Gastroesophageal sphincter (tissue), 4 donors: ENCODE data around the gene MFNG. TPM values are rescaled to one million over a fixed set of nuclear protein-coding genes. Genes with fewer than 3 reads are reported as not detected.

Experiments used
- ATAC-seq: fragments of 150-250 bp; one replicate; pipeline ENCODE4 v1.9.1; 2016; ENCODE audit warnings: mild to moderate bottlenecking, moderate library complexity
- H3K27ac ChIP-seq, 4 donors: fragments of 200-600 bp; sonication (generic) in 3 of 4; 1 replicate in 3 of 4; 2 replicates in 1 of 4; pipeline ENCODE4 v1.5.1; 2016 to 2019
- H3K27me3 ChIP-seq: fragments of 200-600 bp; sonication (generic); one replicate; pipeline ENCODE4 v1.5.1; 2019
- H3K36me3 ChIP-seq, 2 donors: fragments of 200-600 bp; sonication (generic); one replicate each; pipeline ENCODE4 v1.5.1; 2019; ENCODE audit warnings: control low read depth in 1 of 2
- H3K4me1 ChIP-seq, 3 donors: fragments of 200-600 bp; sonication (generic); 1 replicate in 2 of 3; 2 replicates in 1 of 3; pipeline ENCODE4 v1.5.1; 2016 to 2019; ENCODE audit warnings: control low read depth in 2 of 3
- H3K4me3 ChIP-seq, 2 donors: fragments of 200-600 bp; sonication (generic); one replicate each; pipeline ENCODE4 v1.5.1; 2019; ENCODE audit warnings: mild to moderate bottlenecking in 1 of 2, moderate library complexity in 1 of 2
- H3K9me3 ChIP-seq, 3 donors: fragments of 200-600 bp; sonication (generic); one replicate each; pipeline ENCODE4 v1.5.1; 2017 to 2019; ENCODE audit warnings: control low read depth in 2 of 3
- CTCF ChIP-seq, 4 experiments: fragments of 200-600 bp in 2 of 4; fragments of 450-650 bp in 2 of 4; sonication (generic) in 1 of 4; IDR thresholded peaks; one replicate each; pipeline ENCODE4 v1.5.1; 2017 to 2019; ENCODE audit warnings: antibody characterized with exemption in 4 of 4, mild to moderate bottlenecking in 2 of 4, moderate library complexity in 2 of 4
- EP300 ChIP-seq: sonication (generic); formaldehyde crosslinking; IDR thresholded peaks from one replicate; pipeline ENCODE4 v1.6.1; 2017; ENCODE audit warnings: antibody characterized with exemption, mild to moderate bottlenecking
- POLR2A ChIP-seq, 2 donors: fragments of 450-650 bp; IDR thresholded peaks; one replicate each; pipeline ENCODE4 v1.6.1; 2017; ENCODE audit warnings: antibody characterized with exemption in 2 of 2, mild to moderate bottlenecking in 2 of 2, moderate library complexity in 1 of 2
- POLR2AphosphoS5 ChIP-seq: sonication (generic); formaldehyde crosslinking; IDR thresholded peaks from one replicate; pipeline ENCODE4 v1.6.1; 2017; ENCODE audit warnings: antibody characterized with exemption
- WGBS, 2 donors: methylation state at CpG; one replicate each; pipeline ENCODE4 v1.1.5; 2018; ENCODE audit warnings: low coverage in 1 of 2; 5-methylcytosine and 5-hydroxymethylcytosine counted together
- total RNA-seq, 4 donors: library from RNA; depleted of rRNA; stranded (reverse); fragments of >200 nt; gene quantifications; one replicate each; pipeline ENCODE4 v1.1.0, GENCODE V29; 2016

The MFNG gene
- total RNA-seq, 4 donors from 2014 or later: 6.4 to 14.6 (median 12.1) TPM

- Histone ChIP-seq H3K4me1 (peaks cover 0 to 25% (median 4%) of the 10 kb centered on the region in 3 donors), H3K36me3 (peaks cover 0 to 7% of the 10 kb centered on the region in 2 donors), H3K27me3 (peaks cover 89% of the 10 kb centered on the region), H3K4me3 (no peak overlapping the region), H3K9me3 (no peaks in the 10 kb centered on the region), H3K27ac (no peak overlapping the region)
- TF ChIP-seq CTCF (IDR thresholded peaks at IDR 0.05) (no peak), EP300 (no peak), POLR2A (IDR thresholded peaks at IDR 0.05) (no peak), POLR2AphosphoS5 (no peak)
- no peak for ATAC-seq
- 62 to 81% methylated on average over 3 to 6 of the region's 12 CpGs for WGBS, 2 donors
Observed at GRCh38 chr22:37481347-37481907, 4.8 kb downstream of the MFNG start.

- Histone ChIP-seq H3K9me3 (no peaks in the 10 kb centered on the region), H3K27ac (no peak overlapping the region), H3K4me1 (peaks cover 0 to 18% (median 0%) of the 10 kb centered on the region in 3 donors), H3K36me3 (peaks cover 0 to 7% of the 10 kb centered on the region in 2 donors), H3K27me3 (peaks cover 89% of the 10 kb centered on the region), H3K4me3 (no peak overlapping the region)
- TF ChIP-seq EP300 (no peak), POLR2AphosphoS5 (no peak), CTCF (IDR thresholded peaks at IDR 0.05) (no peak), POLR2A (IDR thresholded peaks at IDR 0.05) (no peak)
- WGBS, 2 donors: 75 to 82% methylated on average over 2 to 11 of the region's 17 CpGs
- no peak for ATAC-seq
Observed at GRCh38 chr22:37480387-37481346, 5.5 kb downstream of the MFNG start.

GRCh38 chr22:37479196-37479595 lies 7.0 kb downstream of the MFNG start:
- Histone ChIP-seq H3K4me1 (peaks cover 0 to 15% (median 0%) of the 10 kb centered on the region in 3 donors), H3K36me3 (peaks cover 0 to 7% of the 10 kb centered on the region in 2 donors), H3K9me3 (no peaks in the 10 kb centered on the region), H3K27me3 (peaks cover 89% of the 10 kb centered on the region), H3K4me3 (no peak overlapping the region), H3K27ac (no peak overlapping the region)
- 62% methylated on average over 5 of the region's 15 CpGs; no CpG with 5 or more reads in 1 of the 2 donors for WGBS, 2 donors
- no peak for TF ChIP-seq EP300
- TF ChIP-seq POLR2AphosphoS5: no peak
- TF ChIP-seq POLR2A (IDR thresholded peaks at IDR 0.05): no peak
- TF ChIP-seq CTCF (IDR thresholded peaks at IDR 0.05): no peak
- no peak for ATAC-seq

- no peak overlapping the region for H3K4me3 ChIP-seq
- H3K4me1 ChIP-seq: no peaks in the 10 kb centered on the region
- ATAC-seq: no peak
- 41 to 42% methylated on average over 4 of the region's 14 CpGs for WGBS, 2 donors
- H3K9me3 ChIP-seq: no peaks in the 10 kb centered on the region
- peaks cover 0 to 7% of the 10 kb centered on the region in 2 donors for H3K36me3 ChIP-seq
- no peak overlapping the region for H3K27ac ChIP-seq
- TF ChIP-seq CTCF (IDR thresholded peaks at IDR 0.05): no peak
- no peak for TF ChIP-seq POLR2A (IDR thresholded peaks at IDR 0.05)
- H3K27me3 ChIP-seq: peaks cover 97% of the 10 kb centered on the region
Observed at GRCh38 chr22:37476389-37477329, 9.5 kb downstream of the MFNG start.
